ENCODE measurements around the gene CD99. TPM values are rescaled to one million over a fixed set of nuclear protein-coding genes. Genes with fewer than 3 reads are reported as not detected.

CD99 gene
- total RNA-seq, 4 donors from 2014 or later, result 249 to 611 (median 391) TPM

DNA sequence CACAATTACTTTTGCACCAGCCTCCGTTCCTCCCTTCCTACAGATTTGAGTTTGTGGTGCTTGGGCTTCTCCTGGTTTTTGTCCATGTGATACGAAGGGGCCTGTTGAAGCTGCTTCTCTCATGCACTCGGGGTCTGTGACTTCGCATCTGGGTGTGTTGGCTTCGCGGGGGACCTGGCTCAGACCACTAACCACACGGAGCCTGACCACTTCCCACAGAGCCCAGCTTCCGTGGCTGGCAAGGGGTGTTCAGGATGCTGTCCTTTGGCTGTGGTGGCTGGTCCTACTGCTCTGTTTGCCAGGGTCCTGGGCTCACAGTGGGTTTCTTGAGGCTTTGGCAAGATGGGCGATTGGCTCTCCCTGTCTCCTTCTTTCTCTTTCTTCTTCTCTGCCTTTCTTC is 41.0 kb downstream of the CD99 start:
- DNase-seq (ENCODE audit: low spot score in 2 of 2), result no peak
- Histone ChIP-seq H3K4me1 (no peaks in the 10 kb centered on the region), H3K27me3 (no peaks in the 10 kb centered on the region), H3K9me3 (no peaks in the 10 kb centered on the region), H3K36me3 (peaks cover 0 to 98% (median 7%) of the 10 kb centered on the region in 3 donors), H3K27ac (no peak overlapping the region), H3K4me3 (no peak overlapping the region)
- TF ChIP-seq POLR2A (IDR thresholded peaks at IDR 0.05), result no peak
- TF ChIP-seq EP300 (IDR thresholded peaks at IDR 0.05), result no peak
- TF ChIP-seq, protein P1, sequence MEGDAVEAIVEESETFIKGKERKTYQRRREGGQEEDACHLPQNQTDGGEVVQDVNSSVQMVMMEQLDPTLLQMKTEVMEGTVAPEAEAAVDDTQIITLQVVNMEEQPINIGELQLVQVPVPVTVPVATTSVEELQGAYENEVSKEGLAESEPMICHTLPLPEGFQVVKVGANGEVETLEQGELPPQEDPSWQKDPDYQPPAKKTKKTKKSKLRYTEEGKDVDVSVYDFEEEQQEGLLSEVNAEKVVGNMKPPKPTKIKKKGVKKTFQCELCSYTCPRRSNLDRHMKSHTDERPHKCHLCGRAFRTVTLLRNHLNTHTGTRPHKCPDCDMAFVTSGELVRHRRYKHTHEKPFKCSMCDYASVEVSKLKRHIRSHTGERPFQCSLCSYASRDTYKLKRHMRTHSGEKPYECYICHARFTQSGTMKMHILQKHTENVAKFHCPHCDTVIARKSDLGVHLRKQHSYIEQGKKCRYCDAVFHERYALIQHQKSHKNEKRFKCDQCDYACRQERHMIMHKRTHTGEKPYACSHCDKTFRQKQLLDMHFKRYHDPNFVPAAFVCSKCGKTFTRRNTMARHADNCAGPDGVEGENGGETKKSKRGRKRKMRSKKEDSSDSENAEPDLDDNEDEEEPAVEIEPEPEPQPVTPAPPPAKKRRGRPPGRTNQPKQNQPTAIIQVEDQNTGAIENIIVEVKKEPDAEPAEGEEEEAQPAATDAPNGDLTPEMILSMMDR (IDR thresholded peaks at IDR 0.05), result no peak
- 86 to 87% methylated on average over 9 of the region's 9 CpGs for WGBS, 2 donors

DNA sequence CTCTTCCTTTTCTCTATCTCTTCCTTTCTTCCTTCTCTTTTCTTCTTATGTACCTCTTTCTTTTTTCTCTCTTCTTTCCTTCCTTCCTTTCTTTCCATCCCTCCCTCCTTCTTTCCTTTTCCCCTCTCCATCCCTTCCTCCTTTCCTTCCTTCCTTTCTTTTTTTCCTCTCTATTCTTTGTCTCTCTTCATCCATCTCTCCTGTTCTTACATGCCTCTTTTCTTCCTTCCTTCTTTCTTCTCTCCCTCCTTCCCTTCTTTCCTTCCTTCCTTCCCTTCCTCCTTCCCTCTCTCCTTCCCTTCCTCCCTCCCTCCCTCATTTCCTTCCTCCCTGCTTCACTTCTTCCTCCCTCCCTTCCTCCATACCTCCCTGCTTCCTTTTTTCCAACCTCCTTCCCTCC is 41.6 kb downstream of the CD99 start:
- Histone ChIP-seq H3K9me3 (no peaks in the 10 kb centered on the region), H3K4me1 (no peaks in the 10 kb centered on the region), H3K36me3 (peaks cover 0 to 98% (median 5%) of the 10 kb centered on the region in 3 donors), H3K27me3 (no peaks in the 10 kb centered on the region), H3K27ac (no peak overlapping the region), H3K4me3 (no peak overlapping the region)
- TF ChIP-seq EP300 (IDR thresholded peaks at IDR 0.05) (no peak), POLR2A (IDR thresholded peaks at IDR 0.05) (no peak)
- TF ChIP-seq, protein P1 (IDR thresholded peaks at IDR 0.05), result no peak
- DNase-seq (ENCODE audit: low spot score in 2 of 2), result no peak

DNA sequence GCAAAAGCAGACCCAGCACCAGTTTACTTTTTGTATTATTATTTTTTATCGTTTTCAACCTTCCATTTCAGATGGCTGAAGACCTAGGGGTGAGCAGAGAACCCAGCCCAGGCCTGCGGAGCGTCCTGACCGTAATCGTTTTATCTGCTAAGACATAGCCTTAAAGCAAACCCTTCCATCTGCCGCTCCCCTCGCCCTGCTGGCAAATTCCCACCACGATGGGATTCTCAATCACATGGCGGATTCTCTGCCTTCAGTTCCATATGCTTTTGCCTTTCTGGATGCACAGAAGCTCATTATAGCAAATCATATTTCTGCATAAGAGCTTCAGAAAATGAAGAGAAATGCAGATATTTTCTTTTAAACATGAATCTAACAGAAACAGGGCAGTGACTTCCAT is 42.2 kb downstream of the CD99 start:
- no peak overlapping the region for H3K4me3 ChIP-seq
- no peak for DNase-seq (ENCODE audit: low spot score in 2 of 2)
- H3K27me3 ChIP-seq, result no peaks in the 10 kb centered on the region
- H3K4me1 ChIP-seq, result no peaks in the 10 kb centered on the region
- TF ChIP-seq, protein P1 (IDR thresholded peaks at IDR 0.05), result no peak
- TF ChIP-seq EP300 (IDR thresholded peaks at IDR 0.05), result no peak
- H3K27ac ChIP-seq, result no peak overlapping the region
- WGBS, 2 donors, result 93 to 97% methylated on average over 9 of the region's 9 CpGs
- peaks cover 0 to 98% (median 9%) of the 10 kb centered on the region in 3 donors for H3K36me3 ChIP-seq
- H3K9me3 ChIP-seq, result no peaks in the 10 kb centered on the region

DNA sequence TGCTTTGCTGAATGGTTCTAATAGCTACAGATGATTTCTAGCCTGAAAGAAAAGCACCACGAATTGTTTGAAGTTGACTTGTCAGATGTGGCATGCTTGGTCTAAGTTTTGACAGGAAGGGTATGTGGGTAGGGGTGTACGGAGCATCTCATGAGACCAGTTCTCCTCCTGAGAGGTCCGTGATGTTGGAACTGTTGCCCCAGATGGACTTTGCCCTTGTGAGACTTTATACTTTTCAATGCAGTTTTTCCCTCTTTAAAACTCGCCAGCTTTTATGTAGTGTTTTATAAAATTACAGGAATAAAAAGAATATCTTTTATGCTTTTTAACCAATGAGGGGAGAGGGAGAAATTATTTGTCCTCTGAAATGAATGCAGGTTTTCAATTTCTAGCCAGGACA is 44.2 kb downstream of the CD99 start:
- TF ChIP-seq, protein P1 (IDR thresholded peaks at IDR 0.05), result no peak
- TF ChIP-seq POLR2A (IDR thresholded peaks at IDR 0.05) (no peak), EP300 (IDR thresholded peaks at IDR 0.05) (no peak)
- Histone ChIP-seq H3K27ac (no peak overlapping the region), H3K36me3 (peaks cover 0 to 98% (median 5%) of the 10 kb centered on the region in 3 donors), H3K9me3 (no peaks in the 10 kb centered on the region), H3K4me3 (no peak overlapping the region), H3K4me1 (no peaks in the 10 kb centered on the region), H3K27me3 (no peaks in the 10 kb centered on the region)
- DNase-seq (ENCODE audit: low spot score in 2 of 2), result no peak
- WGBS, 2 donors, result 89 to 97% methylated on average over 4 of the region's 4 CpGs

DNA sequence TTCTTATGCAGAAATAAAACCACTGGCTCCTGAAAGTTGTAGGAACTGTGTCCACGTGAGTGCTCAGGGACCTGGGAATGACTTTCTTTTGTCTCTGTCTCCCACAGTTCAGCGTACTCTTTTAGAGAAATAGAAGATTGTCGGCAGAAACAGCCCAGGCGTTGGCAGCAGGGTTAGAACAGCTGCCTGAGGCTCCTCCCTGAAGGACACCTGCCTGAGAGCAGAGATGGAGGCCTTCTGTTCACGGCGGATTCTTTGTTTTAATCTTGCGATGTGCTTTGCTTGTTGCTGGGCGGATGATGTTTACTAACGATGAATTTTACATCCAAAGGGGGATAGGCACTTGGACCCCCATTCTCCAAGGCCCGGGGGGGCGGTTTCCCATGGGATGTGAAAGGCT is 49.6 kb downstream of the CD99 start:
- 91 to 92% methylated on average over 11 of the region's 11 CpGs for WGBS, 2 donors
- TF ChIP-seq, protein P1 (IDR thresholded peaks at IDR 0.05), result no peak
- no peak for TF ChIP-seq EP300 (IDR thresholded peaks at IDR 0.05)
- TF ChIP-seq POLR2A (IDR thresholded peaks at IDR 0.05), result no peak

More for the DNA sequence above, 49.6 kb downstream of the CD99 start:
- Histone ChIP-seq H3K27ac (no peak overlapping the region), H3K36me3 (peaks cover 0 to 83% (median 11%) of the 10 kb centered on the region in 3 donors), H3K9me3 (no peaks in the 10 kb centered on the region), H3K4me1 (no peaks in the 10 kb centered on the region), H3K4me3 (no peak overlapping the region), H3K27me3 (no peaks in the 10 kb centered on the region)
- DNase-seq (ENCODE audit: low spot score in 2 of 2), result no peak
